Smooth muscle cell (in vitro differentiated cells): Measurements from ENCODE around the gene SF3B3. TPM values are rescaled to one million over a fixed set of nuclear protein-coding genes. Genes with fewer than 3 reads are reported as not detected.

ENCODE experiments used
- DNase-seq: peaks from one replicate; lab custom pipeline; 2025; ENCODE audit not compliant: unreplicated experiment; lab: John Stamatoyannopoulos, UW
- H2AFZ ChIP-seq: fragments of 200-600 bp; sonication (generic); 2 replicates; pipeline ENCODE4 v1.6.0; 2016; ENCODE audit warnings: antibody characterized with exemption, low read depth, mild to moderate bottlenecking
- H3F3A ChIP-seq: fragments of 200-600 bp; sonication (generic); 2 replicates; pipeline ENCODE4 v1.6.0; 2017; ENCODE audit warnings: antibody characterized with exemption, low read depth
- H3K27ac ChIP-seq: fragments of 200-600 bp; sonication (generic); 2 replicates; pipeline ENCODE4 v1.5.1; 2016; ENCODE audit warnings: low read depth, mild to moderate bottlenecking
- H3K27me3 ChIP-seq: fragments of 200-600 bp; sonication (generic); 2 replicates; pipeline ENCODE4 v1.6.1; 2016; ENCODE audit warnings: low read depth, mild to moderate bottlenecking
- H3K36me3 ChIP-seq: fragments of 200-600 bp; sonication (generic); 2 replicates; pipeline ENCODE4 v1.5.1; 2016; ENCODE audit warnings: low read depth
- H3K4me1 ChIP-seq: fragments of 200-600 bp; sonication (generic); 2 replicates; pipeline ENCODE4 v1.5.1; 2016; ENCODE audit warnings: low read depth
- H3K4me2 ChIP-seq: fragments of 200-600 bp; sonication (generic); 2 replicates; pipeline ENCODE4 v1.6.0; 2016; ENCODE audit warnings: mild to moderate bottlenecking
- H3K4me3 ChIP-seq: fragments of 200-600 bp; sonication (generic); 2 replicates; pipeline ENCODE4 v1.5.1; 2016; ENCODE audit warnings: mild to moderate bottlenecking
- H3K79me2 ChIP-seq: fragments of 200-600 bp; sonication (generic); 2 replicates; pipeline ENCODE4 v1.6.0; 2016; ENCODE audit warnings: low read depth, mild to moderate bottlenecking
- H3K9ac ChIP-seq: fragments of 200-600 bp; sonication (generic); 2 replicates; pipeline ENCODE4 v1.6.0; 2016; ENCODE audit warnings: low read depth
- H3K9me3 ChIP-seq: fragments of 200-600 bp; sonication (generic); replicated peaks from 2 replicates; pipeline ENCODE4 v1.5.1; 2016; ENCODE audit warnings: low read depth
- H4K20me1 ChIP-seq: fragments of 200-600 bp; sonication (generic); 2 replicates; pipeline ENCODE4 v1.6.0; 2016; ENCODE audit warnings: low read depth
- WGBS: methylation state at CpG from one replicate; pipeline ENCODE4 v1.1.7; 2016; ENCODE audit warnings: low lambda C conversion rate; 5-methylcytosine and 5-hydroxymethylcytosine counted together
- polyA plus RNA-seq: library from polyadenylated mRNA; unstranded; fragments of >200 nt; fragmentation: Nextera tagmentation; extraction: Ambion mirVana; gene quantifications from 2 replicates; pipeline ENCODE4 v1.2.1, GENCODE V29; 2016
- total RNA-seq: library from RNA; depleted of rRNA; stranded (reverse); fragments of >200 nt; gene quantifications from 2 replicates; pipeline ENCODE4 v1.2.3, GENCODE V29; 2014
- TF ChIP-seq, protein P1 (sequence below): fragments of 200-600 bp; sonication (generic); IDR thresholded peaks from 2 replicates; pipeline ENCODE4 v1.5.1; 2017; ENCODE audit warnings: borderline replicate concordance, mild to moderate bottlenecking, antibody characterized with exemption; ENCODE audit not compliant: insufficient read depth, poor library complexity, severe bottlenecking

SF3B3 gene
- total and polyA plus RNA-seq, 2 experiments from 2014 or later: 126 to 129 TPM

DNA sequence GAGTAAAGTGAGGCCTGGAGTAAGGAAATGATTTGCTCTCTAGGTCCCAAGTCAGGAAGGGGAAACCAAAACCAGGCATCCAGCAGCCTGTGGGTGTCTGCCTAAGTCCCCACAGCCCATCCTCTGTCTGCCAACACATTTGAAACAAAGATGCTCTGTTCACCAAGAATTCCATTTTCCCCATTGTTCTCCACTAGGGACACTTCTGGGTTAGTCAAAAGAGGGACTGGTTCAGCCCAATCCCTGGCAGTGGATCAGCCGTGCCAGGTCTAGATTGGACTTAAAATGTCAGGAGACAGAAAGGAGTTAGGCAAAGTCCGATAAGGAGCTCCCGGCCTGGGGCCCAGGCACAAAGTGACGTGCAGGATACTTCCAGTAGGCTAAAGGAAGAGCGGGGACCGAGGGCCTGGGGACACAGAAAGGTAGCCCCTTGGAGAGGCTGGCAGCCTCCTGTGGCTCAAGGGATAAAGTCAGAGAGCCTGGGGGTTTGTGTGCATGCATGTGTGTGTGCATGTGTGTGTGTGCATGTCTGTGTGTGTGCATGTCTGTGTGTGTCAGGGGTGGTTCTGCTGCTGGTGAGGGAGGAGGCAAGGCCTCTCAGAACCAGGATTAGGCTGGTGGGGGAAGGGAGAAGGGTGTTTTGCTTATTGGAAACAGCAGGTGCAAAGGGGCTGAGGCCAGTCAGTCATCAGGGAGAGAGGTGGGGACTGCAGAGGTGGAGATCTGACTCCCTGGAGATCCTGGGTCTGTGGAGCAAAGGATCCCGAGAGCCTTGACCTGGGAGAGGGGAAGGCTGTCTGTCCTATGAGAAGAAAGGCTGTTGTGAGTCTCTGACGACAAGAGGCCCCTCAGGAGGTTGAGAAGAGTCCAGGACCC lies 81.0 kb downstream of the SF3B3 start:
- H3K79me2 ChIP-seq: no peaks in the 10 kb centered on the region
- H3K27me3 ChIP-seq: no peaks in the 10 kb centered on the region
- H3F3A ChIP-seq: no peaks in the 10 kb centered on the region
- no peaks in the 10 kb centered on the region for H3K4me1 ChIP-seq
- TF ChIP-seq, protein P1, sequence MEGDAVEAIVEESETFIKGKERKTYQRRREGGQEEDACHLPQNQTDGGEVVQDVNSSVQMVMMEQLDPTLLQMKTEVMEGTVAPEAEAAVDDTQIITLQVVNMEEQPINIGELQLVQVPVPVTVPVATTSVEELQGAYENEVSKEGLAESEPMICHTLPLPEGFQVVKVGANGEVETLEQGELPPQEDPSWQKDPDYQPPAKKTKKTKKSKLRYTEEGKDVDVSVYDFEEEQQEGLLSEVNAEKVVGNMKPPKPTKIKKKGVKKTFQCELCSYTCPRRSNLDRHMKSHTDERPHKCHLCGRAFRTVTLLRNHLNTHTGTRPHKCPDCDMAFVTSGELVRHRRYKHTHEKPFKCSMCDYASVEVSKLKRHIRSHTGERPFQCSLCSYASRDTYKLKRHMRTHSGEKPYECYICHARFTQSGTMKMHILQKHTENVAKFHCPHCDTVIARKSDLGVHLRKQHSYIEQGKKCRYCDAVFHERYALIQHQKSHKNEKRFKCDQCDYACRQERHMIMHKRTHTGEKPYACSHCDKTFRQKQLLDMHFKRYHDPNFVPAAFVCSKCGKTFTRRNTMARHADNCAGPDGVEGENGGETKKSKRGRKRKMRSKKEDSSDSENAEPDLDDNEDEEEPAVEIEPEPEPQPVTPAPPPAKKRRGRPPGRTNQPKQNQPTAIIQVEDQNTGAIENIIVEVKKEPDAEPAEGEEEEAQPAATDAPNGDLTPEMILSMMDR: no peak
- no peak for DNase-seq
- no peaks in the 10 kb centered on the region for H4K20me1 ChIP-seq
- 88% methylated on average over 8 of the region's 8 CpGs for WGBS
- no peak overlapping the region for H3K9ac ChIP-seq
- H3K36me3 ChIP-seq: no peaks in the 10 kb centered on the region
- H2AFZ ChIP-seq: no peak overlapping the region
- no peak overlapping the region for H3K4me3 ChIP-seq
- no peaks in the 10 kb centered on the region for H3K9me3 ChIP-seq
- no peak overlapping the region for H3K4me2 ChIP-seq
- no peak overlapping the region for H3K27ac ChIP-seq

DNA sequence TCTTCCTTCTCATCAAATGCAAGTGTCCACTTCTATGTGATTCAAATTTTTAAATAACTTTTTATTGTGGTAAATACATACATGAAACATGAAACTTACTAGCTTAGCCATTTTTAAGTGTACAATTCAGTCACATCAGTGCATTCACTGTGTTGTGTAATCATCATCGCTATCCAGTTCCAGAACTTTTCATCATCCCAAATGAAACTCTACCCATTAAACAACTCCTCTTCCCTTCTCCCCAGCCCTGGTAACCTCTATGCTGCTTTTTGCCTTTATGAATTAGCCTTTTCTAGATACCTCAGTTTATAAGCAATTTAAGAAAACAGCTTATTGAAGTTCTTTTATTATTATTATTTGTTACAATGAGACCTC lies 81.7 kb downstream of the SF3B3 start:
- no peak for DNase-seq
- H3K79me2 ChIP-seq: no peaks in the 10 kb centered on the region
- WGBS: 93% methylated on average over 1 of the region's 1 CpG
- H3K9ac ChIP-seq: no peak overlapping the region
- H3K9me3 ChIP-seq: no peaks in the 10 kb centered on the region
- no peak overlapping the region for H3K4me3 ChIP-seq
- no peak overlapping the region for H2AFZ ChIP-seq
- H3K4me2 ChIP-seq: no peak overlapping the region
- H3K4me1 ChIP-seq: no peaks in the 10 kb centered on the region
- no peaks in the 10 kb centered on the region for H3K27me3 ChIP-seq
- TF ChIP-seq, protein P1: no peak
- H4K20me1 ChIP-seq: no peaks in the 10 kb centered on the region
- no peaks in the 10 kb centered on the region for H3K36me3 ChIP-seq
- no peaks in the 10 kb centered on the region for H3F3A ChIP-seq
- no peak overlapping the region for H3K27ac ChIP-seq

DNA sequence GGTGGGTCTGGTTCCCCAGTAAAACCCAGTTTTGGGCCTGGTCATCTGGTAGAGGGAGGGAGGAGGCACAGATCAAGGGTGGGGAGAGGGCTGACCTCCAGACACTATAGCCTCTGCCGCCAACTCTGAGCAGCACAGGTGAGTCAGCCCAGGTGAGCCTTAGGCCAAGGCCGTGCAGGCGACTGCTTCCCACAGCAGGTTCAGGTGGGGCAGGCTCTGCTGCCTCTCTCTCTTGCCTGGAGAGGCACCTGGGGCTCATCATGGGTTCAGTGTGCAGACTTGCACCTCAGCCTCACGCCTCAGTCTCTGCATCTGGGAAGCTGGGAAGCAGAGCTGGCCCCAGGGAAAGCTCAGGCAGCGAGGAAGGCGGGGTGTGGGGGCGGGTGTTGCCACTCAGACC lies 84.9 kb downstream of the SF3B3 start:
- H3K4me3 ChIP-seq: no peak overlapping the region
- TF ChIP-seq, protein P1: no peak
- no peaks in the 10 kb centered on the region for H3K4me1 ChIP-seq
- no peaks in the 10 kb centered on the region for H4K20me1 ChIP-seq
- no peaks in the 10 kb centered on the region for H3K36me3 ChIP-seq
- no peak overlapping the region for H3K27ac ChIP-seq
- H3K27me3 ChIP-seq: no peaks in the 10 kb centered on the region
- H3F3A ChIP-seq: no peaks in the 10 kb centered on the region
- no peak for DNase-seq
- no peaks in the 10 kb centered on the region for H3K79me2 ChIP-seq
- H3K9me3 ChIP-seq: no peaks in the 10 kb centered on the region
- H3K4me2 ChIP-seq: no peak overlapping the region
- 68% methylated on average over 7 of the region's 7 CpGs for WGBS
- no peak overlapping the region for H2AFZ ChIP-seq
- H3K9ac ChIP-seq: no peak overlapping the region
